B cell (primary cell): Measurements from ENCODE around the gene HOXA11. TPM values are rescaled to one million over a fixed set of nuclear protein-coding genes. Genes with fewer than 3 reads are reported as not detected.

Experiments
- ATAC-seq: fragments of 200-7000 bp; cut with Tn5 transposase; one replicate; pipeline ENCODE4 v1.10.0; 2021; ENCODE audit warnings: low read depth, mild to moderate bottlenecking, moderate number of reproducible peaks, moderate library complexity
- CTCF ChIA-PET: fragments of 350-600 bp; sonication (Branson Sonifier 250); formaldehyde crosslinking; loops from one replicate; lab custom pipeline; 2021; ENCODE audit warnings: antibody characterized with exemption, inconsistent platforms; lab: Charles Lee
- POLR2A ChIA-PET: fragments of 350-600 bp; sonication (Branson Sonifier 250); formaldehyde crosslinking; loops from one replicate; lab custom pipeline; 2021; ENCODE audit warnings: antibody characterized with exemption; lab: Charles Lee
- DNase-seq: peaks from one replicate; pipeline ENCODE4 v3.0.0; 2013
- H2AFZ ChIP-seq: 2 replicates; pipeline ENCODE4 v1.6.1; 2012; ENCODE audit warnings: mild to moderate bottlenecking, low read depth, low read length; ENCODE audit not compliant: insufficient read depth, poor library complexity, severe bottlenecking
- H3K27ac ChIP-seq, 2 donors: 1 replicate in 1 of 2; 2 replicates in 1 of 2; pipeline ENCODE4 v1.5.1; 2012 to 2013; ENCODE audit warnings: low read length in 2 of 2, mild to moderate bottlenecking in 2 of 2, moderate library complexity in 1 of 2
- H3K27me3 ChIP-seq, 4 experiments: fragments of 200-600 bp in 1 of 4; sonication (generic) in 1 of 4; replicated peaks in 1 of 4; 1 replicate in 2 of 4; 2 replicates in 2 of 4; pipeline versions ENCODE4 v1.6.1 to v1.7.0; 2013 to 2016; ENCODE audit warnings: low read length in 3 of 4, mild to moderate bottlenecking in 2 of 4, mixed read lengths in 1 of 4, moderate library complexity in 1 of 4; ENCODE audit not compliant: insufficient read depth in 4 of 4, control insufficient read depth in 3 of 4; ENCODE audit errors: control extremely low read depth in 1 of 4
- H3K36me3 ChIP-seq, 2 experiments: replicated peaks in 1 of 2; 1 replicate in 1 of 2; 2 replicates in 1 of 2; pipeline versions ENCODE4 v1.6.1 to v1.7.1; 2013; ENCODE audit warnings: low read length in 1 of 2; ENCODE audit not compliant: insufficient read depth in 2 of 2, control insufficient read depth in 1 of 2; ENCODE audit errors: control extremely low read depth in 1 of 2, extremely low read depth in 1 of 2
- H3K4me1 ChIP-seq, 2 donors: fragments of 200-600 bp in 1 of 2; sonication (generic) in 1 of 2; 1 replicate in 1 of 2; 2 replicates in 1 of 2; pipeline versions ENCODE4 v1.5.1 to v1.6.1; 2013 to 2017; ENCODE audit warnings: low read length in 2 of 2; ENCODE audit not compliant: control insufficient read depth in 2 of 2, insufficient read depth in 2 of 2
- H3K4me2 ChIP-seq: replicated peaks from 2 replicates; pipeline ENCODE3; 2012; ENCODE audit warnings: mild to moderate bottlenecking, low read depth, low read length; ENCODE audit not compliant: poor library complexity, severe bottlenecking
- H3K4me3 ChIP-seq, 5 experiments: fragments of 200-600 bp in 1 of 5; sonication (generic) in 1 of 5; 1 replicate in 3 of 5; 2 replicates in 2 of 5; pipeline versions ENCODE4 v1.5.1 to v1.7.0; 2011 to 2016; ENCODE audit warnings: low read length in 4 of 5, mild to moderate bottlenecking in 4 of 5, low read depth in 2 of 5, control low read depth in 1 of 5, moderate library complexity in 1 of 5; ENCODE audit not compliant: insufficient read depth in 1 of 5; ENCODE audit errors: control extremely low read depth in 1 of 5, extremely low read depth in 1 of 5
- H3K79me2 ChIP-seq: fragments of 200-600 bp; sonication (generic); one replicate; pipeline ENCODE4 v1.6.0; 2016; ENCODE audit warnings: low read length; ENCODE audit not compliant: control insufficient read depth, insufficient read depth
- H3K9ac ChIP-seq: fragments of 200-600 bp; sonication (generic); 2 replicates; pipeline ENCODE4 v1.6.1; 2017; ENCODE audit warnings: mild to moderate bottlenecking, low read length, moderate library complexity
- H3K9me3 ChIP-seq, 3 donors: one replicate each; pipeline versions ENCODE4 v1.6.1 to v1.7.1; 2013; ENCODE audit warnings: low read length in 2 of 3; ENCODE audit not compliant: control insufficient read depth in 2 of 3, insufficient read depth in 1 of 3; ENCODE audit errors: control extremely low read depth in 1 of 3
- H4K20me1 ChIP-seq: 2 replicates; pipeline ENCODE4 v1.6.0; 2012; ENCODE audit warnings: mild to moderate bottlenecking, low read length; ENCODE audit not compliant: insufficient read depth, control insufficient read depth, poor library complexity, severe bottlenecking
- H3K27ac Mint-ChIP-seq: one replicate; pipeline ENCODE4 v1.8.0; 2021; ENCODE audit warnings: mixed read lengths
- H3K27me3 Mint-ChIP-seq: one replicate; pipeline ENCODE4 v1.8.0; 2021; ENCODE audit warnings: mixed read lengths
- H3K4me1 Mint-ChIP-seq: one replicate; pipeline ENCODE4 v1.8.0; 2021; ENCODE audit warnings: mixed read lengths
- H3K4me3 Mint-ChIP-seq: one replicate; pipeline ENCODE4 v1.8.0; 2021; ENCODE audit warnings: mixed read lengths
- H3K9me3 Mint-ChIP-seq: one replicate; pipeline ENCODE4 v1.8.0; 2022; ENCODE audit warnings: mixed read lengths; ENCODE audit not compliant: insufficient read depth
- EZH2 ChIP-seq: IDR thresholded peaks from 2 replicates; pipeline ENCODE4 v1.6.1; 2012; ENCODE audit warnings: borderline replicate concordance, low read depth, mild to moderate bottlenecking, moderate library complexity, low read length; ENCODE audit not compliant: insufficient read depth, poor library complexity, severe bottlenecking
- WGBS: methylation state at CpG from one replicate; pipeline ENCODE4 v1.1.5; 2013; ENCODE audit warnings: missing lambda C conversion rate; ENCODE audit not compliant: insufficient coverage; 5-methylcytosine and 5-hydroxymethylcytosine counted together
- intact Hi-C: fragments of 100-400 bp; cut with micrococcal nuclease; formaldehyde crosslinking; loops from one replicate; pipeline ENCODE4 v1.10.0; 2022
- polyA plus RNA-seq: library from polyadenylated mRNA; depleted of rRNA; stranded (reverse); fragments of >200 nt; gene quantifications from 2 replicates; pipeline ENCODE4 v1.2.3, GENCODE V29; 2012
- total RNA-seq, 2 donors: library from RNA; stranded (reverse); fragments of 120-200 nt in 1 of 2; gene quantifications; 1 replicate in 1 of 2; 2 replicates in 1 of 2; pipeline versions ENCODE4 v1.2.3 to v1.2.4, GENCODE V29; 2013 to 2022
- TF ChIP-seq, protein P1 (sequence below): fragments of 200-600 bp; IDR thresholded peaks from one replicate; pipeline ENCODE4 v1.8.0; 2022; ENCODE audit warnings: antibody characterized with exemption, mild to moderate bottlenecking

HOXA11 gene
- total and polyA plus RNA-seq, 2 donors (not counting 1 experiment from before 2014, with no cell fraction given): not detected

DNA sequence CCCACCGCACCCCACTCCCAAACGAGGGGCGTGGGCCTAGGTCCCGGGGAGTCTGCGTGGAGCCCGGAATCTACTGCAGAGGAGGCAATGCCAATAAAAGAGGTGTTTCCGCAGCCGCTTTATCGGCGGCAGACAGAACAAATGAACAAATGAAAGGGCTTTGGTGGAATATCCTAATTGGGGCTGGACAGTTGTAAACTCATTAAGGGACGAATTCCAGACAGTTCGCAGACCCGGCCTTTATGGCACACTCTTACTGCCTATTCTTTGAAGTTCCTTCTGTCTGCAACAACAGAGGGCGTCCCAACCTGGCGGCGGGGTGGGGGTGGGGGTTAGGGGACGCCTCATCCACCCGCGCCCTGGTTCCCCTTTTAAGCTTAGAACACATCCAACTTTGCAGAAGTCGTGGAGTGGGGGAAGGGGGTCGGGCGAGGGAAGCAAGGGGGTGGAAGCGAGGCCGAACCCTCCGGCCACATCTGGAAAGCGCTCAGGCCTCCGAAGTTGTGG is 23.8 kb downstream of the HOXA11 start:
- Mint-ChIP-seq H3K9me3 (no peaks in the 10 kb centered on the region), H3K27ac (peak overlapping the region; percentile 67), H3K4me3 (peak overlapping the region; percentile 86), H3K27me3 (peaks cover 72% of the 10 kb centered on the region), H3K4me1 (peaks cover 38% of the 10 kb centered on the region)
- DNase-seq (no peak), ATAC-seq (peak; percentile 23)
- 0% methylated on average over 13 of the region's 27 CpGs for WGBS
- Histone ChIP-seq H3K4me2 (peak overlapping the region; percentile 99), H3K27me3 (peaks cover 1 to 88% (median 75%) of the 10 kb centered on the region in 4 experiments), H3K9ac (peak overlapping the region; percentile 74), H4K20me1 (peaks cover 4% of the 10 kb centered on the region), H2AFZ (peak overlapping the region; percentile 92), H3K27ac (no peak overlapping the region), H3K79me2 (no peaks in the 10 kb centered on the region), H3K36me3 (no peaks in the 10 kb centered on the region), H3K4me3 (peak overlapping the region; percentile 24 to 76 (median 62)), H3K9me3 (peaks cover 0 to 76% (median 11%) of the 10 kb centered on the region in 3 donors), H3K4me1 (peaks cover 49 to 58% of the 10 kb centered on the region in 2 donors)
- ChIA-PET CTCF (interaction anchor here (0.6 to 4.0 kb wide), 55 partner anchors 9 to 1665 kb away, joined by 3 to 122 read pairs (median 4); partner anchors contain the start of genes EVX1, HOXA11, HOXA13 and HOXA3), POLR2A (interaction anchor here (0.7 kb wide), 1 partner anchor 1003 kb away, joined by 3 read pairs; no protein-coding TSS in a partner anchor)
- no peak for TF ChIP-seq EZH2
- TF ChIP-seq, protein P1, sequence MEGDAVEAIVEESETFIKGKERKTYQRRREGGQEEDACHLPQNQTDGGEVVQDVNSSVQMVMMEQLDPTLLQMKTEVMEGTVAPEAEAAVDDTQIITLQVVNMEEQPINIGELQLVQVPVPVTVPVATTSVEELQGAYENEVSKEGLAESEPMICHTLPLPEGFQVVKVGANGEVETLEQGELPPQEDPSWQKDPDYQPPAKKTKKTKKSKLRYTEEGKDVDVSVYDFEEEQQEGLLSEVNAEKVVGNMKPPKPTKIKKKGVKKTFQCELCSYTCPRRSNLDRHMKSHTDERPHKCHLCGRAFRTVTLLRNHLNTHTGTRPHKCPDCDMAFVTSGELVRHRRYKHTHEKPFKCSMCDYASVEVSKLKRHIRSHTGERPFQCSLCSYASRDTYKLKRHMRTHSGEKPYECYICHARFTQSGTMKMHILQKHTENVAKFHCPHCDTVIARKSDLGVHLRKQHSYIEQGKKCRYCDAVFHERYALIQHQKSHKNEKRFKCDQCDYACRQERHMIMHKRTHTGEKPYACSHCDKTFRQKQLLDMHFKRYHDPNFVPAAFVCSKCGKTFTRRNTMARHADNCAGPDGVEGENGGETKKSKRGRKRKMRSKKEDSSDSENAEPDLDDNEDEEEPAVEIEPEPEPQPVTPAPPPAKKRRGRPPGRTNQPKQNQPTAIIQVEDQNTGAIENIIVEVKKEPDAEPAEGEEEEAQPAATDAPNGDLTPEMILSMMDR: peak; percentile 62
- intact Hi-C loops: loop anchor here (1.0 to 10.0 kb wide), 9 partner anchors 40 to 1084 kb away; partner anchors contain the start of gene HOXA13
